KMS-11 (cell line): Measurements from ENCODE around the gene SLC25A11.

Source experiments
- H2AFZ ChIP-seq: fragments of 200-600 bp; sonication (generic); 2 replicates; pipeline ENCODE4 v1.6.1; 2016; ENCODE audit warnings: antibody characterized with exemption, mixed run types, low read depth
- H3K27ac ChIP-seq: fragments of 200-600 bp; sonication (generic); 2 replicates; pipeline ENCODE4 v1.6.1; 2016; ENCODE audit warnings: mild to moderate bottlenecking, mixed run types
- H3K27me3 ChIP-seq: fragments of 200-600 bp; sonication (generic); 2 replicates; pipeline ENCODE4 v1.6.1; 2017; ENCODE audit warnings: mild to moderate bottlenecking, low read depth, mixed run types, moderate library complexity; ENCODE audit not compliant: insufficient read depth
- H3K36me3 ChIP-seq: fragments of 200-600 bp; sonication (generic); 2 replicates; pipeline ENCODE4 v1.6.1; 2017; ENCODE audit warnings: mild to moderate bottlenecking, mixed run types; ENCODE audit not compliant: insufficient read depth
- H3K4me1 ChIP-seq: fragments of 200-600 bp; sonication (generic); 2 replicates; pipeline ENCODE4 v1.6.1; 2016; ENCODE audit warnings: mild to moderate bottlenecking, low read depth, mixed run types; ENCODE audit not compliant: poor library complexity, severe bottlenecking
- H3K4me2 ChIP-seq: fragments of 200-600 bp; sonication (generic); 2 replicates; pipeline ENCODE4 v1.7.0; 2016; ENCODE audit warnings: mild to moderate bottlenecking, mixed run types
- H3K4me3 ChIP-seq: fragments of 200-600 bp; sonication (generic); IDR thresholded peaks from 2 replicates; pipeline ENCODE4 v1.6.1; 2017; ENCODE audit warnings: low read depth, low read length, mixed read lengths; ENCODE audit not compliant: insufficient read depth
- H3K79me2 ChIP-seq: fragments of 200-600 bp; sonication (generic); 2 replicates; pipeline ENCODE4 v1.6.1; 2016; ENCODE audit warnings: low read depth, mixed run types; ENCODE audit not compliant: insufficient read depth
- H3K9ac ChIP-seq: fragments of 200-600 bp; sonication (generic); 2 replicates; pipeline ENCODE4 v1.6.1; 2016; ENCODE audit warnings: mild to moderate bottlenecking, mixed run types
- H4K20me1 ChIP-seq: fragments of 200-600 bp; sonication (generic); 2 replicates; pipeline ENCODE4 v1.6.1; 2016; ENCODE audit warnings: mild to moderate bottlenecking, mixed run types; ENCODE audit not compliant: insufficient read depth
- TF ChIP-seq, protein P1 (sequence below): fragments of 200-600 bp; sonication (generic); conservative IDR thresholded peaks from 2 replicates; pipeline ENCODE4 v1.6.1; 2017; ENCODE audit warnings: low read depth, mild to moderate bottlenecking, antibody characterized with exemption, low read length, moderate library complexity, mixed read lengths

SLC25A11 gene

DNA sequence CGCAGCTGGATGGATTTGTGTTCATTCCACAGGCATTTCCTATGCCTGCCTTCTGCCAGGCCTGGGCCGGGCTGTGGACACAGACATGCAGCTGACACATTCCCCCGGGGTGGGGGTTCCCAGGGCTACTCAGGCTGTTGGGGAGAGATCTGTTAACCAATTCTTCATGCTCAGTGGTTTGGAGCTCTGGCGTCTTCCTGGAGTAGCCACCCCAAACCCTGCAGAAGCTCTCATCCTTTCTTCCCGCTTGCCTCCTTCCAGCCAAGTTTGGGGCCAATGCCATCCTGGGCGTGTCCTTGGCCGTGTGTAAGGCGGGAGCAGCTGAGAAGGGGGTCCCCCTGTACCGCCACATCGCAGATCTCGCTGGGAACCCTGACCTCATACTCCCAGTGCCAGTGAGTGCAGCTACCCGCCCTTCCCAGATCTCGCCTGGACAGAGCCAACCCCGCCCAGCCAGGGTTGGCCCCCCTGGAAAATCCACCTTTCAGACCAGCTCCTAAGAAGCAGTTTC lies 13.7 kb upstream of the SLC25A11 start:
- no peak overlapping the region for H3K27ac ChIP-seq
- no peak overlapping the region for H2AFZ ChIP-seq
- TF ChIP-seq, protein P1, sequence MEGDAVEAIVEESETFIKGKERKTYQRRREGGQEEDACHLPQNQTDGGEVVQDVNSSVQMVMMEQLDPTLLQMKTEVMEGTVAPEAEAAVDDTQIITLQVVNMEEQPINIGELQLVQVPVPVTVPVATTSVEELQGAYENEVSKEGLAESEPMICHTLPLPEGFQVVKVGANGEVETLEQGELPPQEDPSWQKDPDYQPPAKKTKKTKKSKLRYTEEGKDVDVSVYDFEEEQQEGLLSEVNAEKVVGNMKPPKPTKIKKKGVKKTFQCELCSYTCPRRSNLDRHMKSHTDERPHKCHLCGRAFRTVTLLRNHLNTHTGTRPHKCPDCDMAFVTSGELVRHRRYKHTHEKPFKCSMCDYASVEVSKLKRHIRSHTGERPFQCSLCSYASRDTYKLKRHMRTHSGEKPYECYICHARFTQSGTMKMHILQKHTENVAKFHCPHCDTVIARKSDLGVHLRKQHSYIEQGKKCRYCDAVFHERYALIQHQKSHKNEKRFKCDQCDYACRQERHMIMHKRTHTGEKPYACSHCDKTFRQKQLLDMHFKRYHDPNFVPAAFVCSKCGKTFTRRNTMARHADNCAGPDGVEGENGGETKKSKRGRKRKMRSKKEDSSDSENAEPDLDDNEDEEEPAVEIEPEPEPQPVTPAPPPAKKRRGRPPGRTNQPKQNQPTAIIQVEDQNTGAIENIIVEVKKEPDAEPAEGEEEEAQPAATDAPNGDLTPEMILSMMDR: no peak
- no peak overlapping the region for H3K9ac ChIP-seq
- H3K27me3 ChIP-seq: no peaks in the 10 kb centered on the region
- H3K4me2 ChIP-seq: no peak overlapping the region
- H3K4me1 ChIP-seq: no peaks in the 10 kb centered on the region
- H3K36me3 ChIP-seq: no peaks in the 10 kb centered on the region
- no peak overlapping the region for H3K4me3 ChIP-seq
- H4K20me1 ChIP-seq: no peaks in the 10 kb centered on the region
- H3K79me2 ChIP-seq: no peaks in the 10 kb centered on the region

DNA sequence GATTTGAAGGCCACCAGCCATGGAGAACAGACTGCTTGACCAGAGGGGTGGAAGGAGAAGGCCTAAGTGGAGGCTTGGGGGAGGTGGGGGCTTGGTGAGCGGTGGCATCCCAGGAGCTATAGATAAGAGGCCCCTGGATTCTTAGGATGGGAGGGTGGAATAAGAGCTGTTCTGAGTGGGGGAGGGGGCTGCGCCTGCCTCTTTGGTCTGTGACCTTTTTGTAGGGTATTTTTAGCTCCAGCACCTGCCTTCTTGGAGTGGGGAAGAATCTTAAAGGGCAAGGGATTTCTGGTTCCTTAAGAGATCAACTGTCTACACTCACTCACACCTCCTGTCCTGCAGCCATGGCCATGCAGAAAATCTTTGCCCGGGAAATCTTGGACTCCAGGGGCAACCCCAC lies 11.6 kb upstream of the SLC25A11 start:
- Histone ChIP-seq H3K27me3 (no peaks in the 10 kb centered on the region), H3K36me3 (no peaks in the 10 kb centered on the region), H2AFZ (no peak overlapping the region), H3K4me2 (peak overlapping the region; percentile 51), H3K4me3 (no peak overlapping the region), H3K79me2 (peaks cover 6% of the 10 kb centered on the region; the same call in 1 of the 2 replicates), H3K27ac (no peak overlapping the region; the same call in 1 of the 2 replicates), H3K9ac (no peak overlapping the region; the same call in 1 of the 2 replicates), H4K20me1 (no peaks in the 10 kb centered on the region), H3K4me1 (no peaks in the 10 kb centered on the region)
- TF ChIP-seq, protein P1: no peak

DNA sequence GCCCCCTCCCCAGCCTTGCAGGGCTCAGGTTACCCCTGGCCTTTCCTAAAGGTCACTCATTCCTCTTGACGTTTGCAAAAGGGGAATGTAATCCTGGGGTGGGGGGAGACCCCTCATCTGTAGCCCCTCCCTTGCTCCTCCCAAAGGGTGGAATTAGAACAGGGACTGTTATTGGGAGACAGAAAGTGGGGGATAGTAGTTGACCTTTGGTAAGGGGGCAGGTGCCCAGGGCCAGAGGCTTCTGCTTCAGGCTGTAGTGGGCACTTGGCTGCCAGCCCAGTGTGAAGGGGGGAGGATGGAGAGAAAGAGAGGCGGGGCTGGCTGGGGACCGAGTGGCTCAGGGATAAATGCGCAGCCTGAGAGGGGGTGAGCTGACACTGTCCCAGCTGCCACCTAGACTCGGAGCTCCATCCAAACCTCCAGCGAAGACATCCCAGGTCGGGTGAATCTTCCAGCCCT lies 10.9 kb upstream of the SLC25A11 start, which contains the start of gene ENO3:
Gene ENO3, plus strand, starts transcription at position 374 of the 459 bp plus-strand sequence. CDS start 711 bp downstream, outside the sequence.
- peak within 1 kb of the TSS; percentile 66 for H3K9ac ChIP-seq
- H3K36me3 ChIP-seq: no peaks in the 10 kb centered on the region
- H2AFZ ChIP-seq: no peak within 1 kb of the TSS
- no peak within 1 kb of the TSS for H3K4me3 ChIP-seq
- H3K27me3 ChIP-seq: no peaks in the 10 kb centered on the region
- no peaks in the 10 kb centered on the region for H4K20me1 ChIP-seq
- H3K27ac ChIP-seq: peak within 1 kb of the TSS; percentile 85
- no peaks in the 10 kb centered on the region for H3K4me1 ChIP-seq
- H3K79me2 ChIP-seq: peaks cover 8% of the 10 kb centered on the region; the same call in 1 of the 2 replicates
- TF ChIP-seq, protein P1: no peak
- peak within 1 kb of the TSS; percentile 51 for H3K4me2 ChIP-seq

DNA sequence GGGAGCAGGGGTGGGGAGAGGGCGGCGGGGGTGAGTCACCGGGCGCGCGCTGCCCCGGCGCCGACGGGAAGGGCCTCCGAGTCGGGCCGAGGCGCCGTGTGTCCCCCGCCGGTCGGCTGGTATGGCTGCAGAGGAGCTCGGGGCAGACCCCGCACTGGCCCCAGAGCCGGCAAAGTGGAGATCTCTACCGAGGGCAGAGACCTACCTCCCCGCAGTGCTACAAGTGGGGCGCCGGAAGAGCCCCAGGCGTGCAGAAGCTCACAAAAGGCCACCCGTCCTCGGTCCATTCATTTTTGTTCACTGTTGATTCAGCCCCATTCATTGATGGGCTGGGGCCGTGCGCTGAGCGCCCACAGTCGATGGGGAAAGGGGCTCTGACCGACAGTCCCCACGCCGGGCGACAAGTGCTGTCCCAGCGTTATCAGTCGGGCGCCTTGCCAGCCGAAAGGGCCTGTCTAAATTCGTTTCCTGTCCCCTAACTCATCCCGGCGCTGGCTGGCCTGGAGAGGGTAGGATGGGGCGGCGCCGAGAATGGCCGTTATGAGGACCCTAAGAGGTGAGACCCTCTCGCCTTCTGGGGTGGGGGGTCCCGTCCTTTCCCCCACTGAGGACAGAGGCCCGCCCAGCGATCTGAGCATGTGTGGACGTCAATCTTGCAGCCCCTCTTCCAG lies 10.4 kb upstream of the SLC25A11 start:
- Histone ChIP-seq H2AFZ (no peak overlapping the region), H3K4me1 (no peaks in the 10 kb centered on the region), H3K9ac (peak overlapping the region; percentile 66), H4K20me1 (no peaks in the 10 kb centered on the region), H3K36me3 (no peaks in the 10 kb centered on the region), H3K27ac (peak overlapping the region; percentile 85), H3K27me3 (no peaks in the 10 kb centered on the region), H3K4me2 (peak overlapping the region; percentile 51; the same call in 1 of the 2 replicates), H3K79me2 (peaks cover 8% of the 10 kb centered on the region; the same call in 1 of the 2 replicates), H3K4me3 (no peak overlapping the region)
- TF ChIP-seq, protein P1: no peak
